ENCODE results near the gene IL2.

IL2 gene

DNA sequence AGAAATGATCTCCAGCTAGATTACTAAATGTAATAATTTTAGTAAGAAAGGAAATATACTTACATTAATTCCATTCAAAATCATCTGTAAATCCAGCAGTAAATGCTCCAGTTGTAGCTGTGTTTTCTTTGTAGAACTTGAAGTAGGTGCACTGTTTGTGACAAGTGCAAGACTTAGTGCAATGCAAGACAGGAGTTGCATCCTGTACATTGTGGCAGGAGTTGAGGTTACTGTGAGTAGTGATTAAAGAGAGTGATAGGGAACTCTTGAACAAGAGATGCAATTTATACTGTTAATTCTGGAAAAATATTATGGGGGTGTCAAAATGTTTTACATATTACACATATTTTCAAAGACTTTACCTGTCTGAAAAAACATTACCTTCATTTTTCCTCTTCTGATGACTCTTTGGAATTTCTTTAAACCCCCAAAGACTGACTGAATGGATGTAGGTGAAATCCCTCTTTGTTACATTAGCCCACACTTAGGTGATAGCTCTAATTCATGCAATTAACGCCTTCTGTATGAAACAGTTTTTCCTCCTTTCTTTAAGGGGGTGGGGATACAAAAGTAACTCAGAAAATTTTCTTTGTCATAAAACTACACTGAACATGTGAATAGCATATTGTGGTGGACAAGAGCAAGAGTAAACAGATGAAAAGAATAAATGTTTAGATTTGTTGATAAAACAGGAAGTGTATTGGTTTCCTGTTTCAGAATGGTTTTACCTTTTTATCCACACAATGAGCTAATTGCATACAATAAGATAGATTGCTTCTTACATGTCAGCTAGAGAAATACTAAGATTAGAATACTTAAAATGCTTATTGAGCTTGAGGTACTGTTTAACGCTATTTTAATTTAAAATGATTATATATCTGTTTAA, at the start of gene IL2:
Gene IL2 (minus strand): TSS at position 495 of the 886 bp plus-strand sequence. CDS start 285 bp downstream, at position 210.
- DNase-seq (ENCODE audit: low read depth, low spot score): no peak

DNA sequence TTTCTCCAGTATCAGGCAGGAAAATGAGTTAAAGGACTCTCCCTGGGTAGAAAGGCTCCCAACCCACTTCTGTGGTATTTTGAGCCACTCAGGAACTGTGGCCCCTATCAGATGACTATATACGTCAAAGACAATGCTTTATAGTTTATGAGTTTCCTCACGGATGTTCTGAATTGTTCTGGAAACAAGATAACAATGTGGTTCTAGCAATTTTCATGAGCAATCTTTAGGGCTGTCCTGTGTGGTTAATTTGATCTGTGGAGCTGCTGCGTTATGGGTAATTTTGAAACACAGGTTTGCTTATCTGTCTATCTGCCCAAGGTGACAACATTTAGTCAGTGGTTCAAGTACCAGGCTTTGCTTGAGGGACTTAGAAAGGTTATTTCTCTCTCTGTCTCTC, 46.7 kb upstream of the IL2 start:
- DNase-seq (ENCODE audit: low read depth, low spot score): no peak

DNA sequence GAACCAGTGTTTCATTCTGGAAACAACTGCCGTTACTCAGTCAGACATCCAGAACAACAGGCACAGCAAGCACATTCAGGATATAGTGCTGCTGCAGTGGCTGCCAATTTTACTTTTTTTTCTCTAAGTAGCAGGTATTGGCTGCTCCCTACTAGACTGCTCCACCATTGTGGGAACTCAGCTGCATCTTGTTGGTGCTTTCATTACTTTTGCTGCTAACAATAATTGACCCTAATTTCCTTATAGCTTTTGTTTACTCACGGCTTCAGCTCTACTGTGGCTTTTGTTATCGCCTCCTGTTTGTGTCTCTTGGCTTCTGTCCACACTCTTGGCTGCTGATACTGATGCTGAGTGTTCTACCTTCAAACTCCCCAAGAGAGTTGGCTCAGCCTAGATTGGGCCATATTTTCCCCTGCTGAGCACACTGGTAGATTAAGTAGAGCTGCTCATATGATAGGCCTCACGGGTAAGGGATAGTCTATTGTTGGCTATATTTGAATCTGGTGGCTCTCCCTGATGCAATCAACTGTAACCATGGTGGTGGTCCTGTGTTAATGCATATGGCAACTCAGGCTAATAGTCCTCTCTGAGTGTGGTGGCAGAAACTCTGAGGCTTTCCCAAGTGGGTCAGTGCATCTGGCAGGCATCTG, 44.5 kb upstream of the IL2 start:
- DNase-seq (ENCODE audit: low read depth, low spot score): no peak

DNA sequence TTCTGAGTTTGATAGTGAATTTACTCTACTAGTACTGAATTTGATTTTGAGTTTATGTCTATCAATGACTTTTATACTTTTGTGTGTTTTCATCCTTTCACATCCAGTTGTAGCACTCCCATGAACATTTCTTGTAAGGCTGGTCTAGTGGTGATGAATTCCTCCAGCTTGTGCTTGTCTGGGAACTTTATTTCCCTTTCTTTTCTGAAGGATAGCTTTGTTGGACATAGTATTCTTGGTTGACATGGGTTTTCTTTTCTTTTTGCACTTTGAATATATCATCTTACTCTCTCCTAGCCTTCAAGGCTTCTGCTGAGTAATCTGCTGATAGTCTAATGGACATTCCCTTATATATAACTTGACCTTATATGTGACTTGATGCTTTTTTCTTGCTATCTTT, 32.5 kb upstream of the IL2 start:
- DNase-seq (ENCODE audit: low read depth, low spot score): no peak

DNA sequence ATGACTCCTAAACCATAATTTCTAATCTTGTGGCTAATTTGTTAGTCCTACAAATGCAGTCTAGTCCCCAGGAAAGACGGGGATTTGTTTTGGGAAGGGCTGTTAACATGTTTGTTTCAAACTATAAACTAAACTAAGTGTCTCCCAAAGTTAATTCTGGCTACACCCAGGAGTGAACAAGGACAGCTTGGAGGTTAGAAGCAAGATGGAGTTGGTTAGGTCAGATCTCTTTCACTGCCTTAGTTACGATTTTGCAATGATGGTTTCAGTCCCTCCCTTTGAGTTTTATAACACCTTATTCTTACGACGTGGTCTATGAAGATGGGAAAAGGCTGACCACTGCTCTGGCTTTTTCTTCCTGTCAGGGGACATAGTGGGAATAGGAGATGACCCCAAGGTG, 27.0 kb upstream of the IL2 start:
- DNase-seq (ENCODE audit: low read depth, low spot score): no peak

DNA sequence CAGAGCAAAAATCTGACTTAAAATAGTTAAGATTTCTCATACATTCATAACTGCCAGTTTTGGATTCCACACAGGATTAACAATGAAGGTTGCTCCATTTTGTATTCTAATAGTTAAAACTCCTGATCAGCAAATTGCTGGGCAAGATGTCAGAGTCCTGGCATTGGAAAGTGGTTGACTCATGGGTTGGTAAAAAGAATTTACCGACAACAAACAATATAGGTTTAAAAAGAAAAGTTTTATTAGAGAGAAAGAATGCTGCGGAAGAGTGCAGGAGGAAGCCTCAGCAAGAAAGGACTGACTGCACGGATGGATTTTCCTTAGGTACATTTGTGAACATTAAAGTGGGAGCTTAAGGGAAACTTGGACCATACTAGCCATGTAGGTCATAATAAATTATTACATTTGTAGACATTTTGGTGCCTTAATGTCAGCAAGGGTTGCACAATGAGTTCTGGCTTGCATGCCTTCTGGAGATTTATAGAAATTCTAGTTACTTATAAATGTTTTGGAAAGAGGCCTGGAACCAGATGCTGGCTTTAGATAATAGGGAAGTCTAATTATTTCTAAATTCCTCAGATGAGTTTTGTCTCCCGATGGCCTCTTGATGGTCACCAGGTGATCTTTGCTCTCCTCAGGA, 25.4 kb upstream of the IL2 start:
- no peak for DNase-seq (ENCODE audit: low read depth, low spot score)

DNA sequence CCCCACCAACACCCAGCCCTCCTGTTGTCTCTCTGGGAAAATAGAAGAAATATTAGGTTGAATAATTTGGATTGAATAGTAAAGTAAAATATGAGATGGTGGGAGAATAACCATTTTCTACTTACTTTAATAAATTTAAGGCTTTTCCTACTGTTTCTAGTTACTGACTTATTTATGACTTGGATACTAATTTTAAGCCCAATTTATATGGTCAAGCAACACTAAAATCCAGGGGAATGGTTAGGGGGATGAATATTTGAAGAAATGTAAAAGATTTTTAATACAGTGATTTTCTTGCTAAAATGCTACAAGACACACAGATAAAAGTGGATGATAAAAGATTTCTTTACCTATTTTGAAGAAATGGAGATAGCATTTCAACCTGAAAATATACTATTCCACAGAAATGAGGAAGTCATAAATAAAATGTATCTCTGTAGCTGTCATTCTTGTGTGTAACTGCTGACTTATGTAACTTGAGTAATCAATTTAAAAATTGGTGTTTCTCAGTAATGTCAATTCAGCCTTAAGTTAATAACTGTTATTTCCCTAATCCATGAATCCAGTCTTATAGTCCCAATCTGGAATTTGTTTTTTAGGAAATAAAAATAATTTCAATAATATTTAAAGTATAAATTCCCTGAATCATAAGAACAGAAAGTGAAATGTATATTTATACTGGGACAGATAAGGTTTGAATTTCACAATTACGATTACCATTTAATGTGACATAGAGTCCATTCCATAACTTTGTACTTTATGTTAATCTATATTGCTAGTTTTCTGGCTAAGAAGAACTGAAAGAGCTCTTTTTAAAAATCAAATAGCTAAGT, 24.3 kb upstream of the IL2 start:
- DNase-seq (ENCODE audit: low read depth, low spot score): no peak

DNA sequence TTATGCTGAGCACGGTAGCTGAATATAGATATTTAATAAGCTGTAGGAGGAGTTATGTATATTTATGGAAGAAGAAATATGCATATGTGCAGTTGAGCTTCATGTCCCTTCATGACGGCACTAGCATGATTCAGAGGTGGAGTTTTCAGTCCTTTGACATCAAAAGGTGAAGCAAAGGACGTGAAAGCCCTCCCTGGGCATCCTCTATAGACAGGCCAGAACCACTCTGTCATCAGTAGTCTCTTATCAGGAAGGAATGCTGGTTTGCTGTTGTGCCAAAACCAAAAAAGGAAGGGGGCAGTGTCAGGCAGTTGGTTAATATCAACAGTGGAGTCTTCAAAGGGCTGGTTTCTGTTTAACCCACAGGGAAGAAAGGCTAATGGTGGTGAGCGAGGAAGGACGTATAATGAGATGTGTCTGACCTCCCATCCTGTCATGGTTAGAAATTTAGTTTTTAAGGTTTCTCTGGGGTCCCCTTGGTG, 23.5 kb upstream of the IL2 start:
- peak; percentile 63 for DNase-seq (ENCODE audit: low read depth, low spot score)

DNA sequence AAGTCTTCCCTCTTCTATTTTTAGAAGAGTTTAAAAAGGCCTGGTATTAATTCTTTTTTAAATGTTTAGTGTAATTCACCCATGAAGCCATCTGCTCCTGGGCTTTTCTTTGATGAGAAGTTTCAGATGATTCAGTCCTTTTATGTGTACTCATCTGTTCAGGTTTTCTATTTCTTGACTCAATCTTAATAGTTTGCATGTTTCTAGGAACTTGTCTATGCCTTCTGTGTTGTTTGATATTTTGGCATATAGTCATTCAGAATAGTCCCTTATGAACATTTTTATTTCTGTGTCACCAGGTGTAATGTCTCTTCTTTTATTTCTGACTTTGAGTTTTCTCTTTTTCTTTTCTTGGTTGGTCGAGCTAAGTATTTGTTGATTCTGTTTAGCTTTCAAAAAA, 20.2 kb upstream of the IL2 start:
- no peak for DNase-seq (ENCODE audit: low read depth, low spot score)

DNA sequence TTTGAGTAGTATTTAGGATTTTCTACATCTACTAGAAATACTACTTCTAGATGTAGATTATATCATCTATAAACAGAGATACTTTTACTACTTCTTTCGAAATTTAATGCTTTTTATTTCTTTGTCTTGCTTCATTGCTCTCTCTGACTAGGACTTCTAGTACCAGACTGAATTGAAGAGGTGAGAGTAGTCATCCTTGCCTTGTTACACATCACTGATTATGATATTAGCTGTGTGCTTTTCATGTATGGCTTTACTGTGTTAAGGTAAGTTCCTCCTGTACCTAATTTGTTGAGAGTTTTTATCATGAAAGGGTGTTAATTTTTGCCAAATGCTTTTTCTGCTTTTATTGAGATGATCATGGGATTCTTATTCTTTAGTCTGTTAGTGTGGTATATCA, 19.6 kb upstream of the IL2 start:
- DNase-seq (ENCODE audit: low read depth, low spot score): no peak

DNA sequence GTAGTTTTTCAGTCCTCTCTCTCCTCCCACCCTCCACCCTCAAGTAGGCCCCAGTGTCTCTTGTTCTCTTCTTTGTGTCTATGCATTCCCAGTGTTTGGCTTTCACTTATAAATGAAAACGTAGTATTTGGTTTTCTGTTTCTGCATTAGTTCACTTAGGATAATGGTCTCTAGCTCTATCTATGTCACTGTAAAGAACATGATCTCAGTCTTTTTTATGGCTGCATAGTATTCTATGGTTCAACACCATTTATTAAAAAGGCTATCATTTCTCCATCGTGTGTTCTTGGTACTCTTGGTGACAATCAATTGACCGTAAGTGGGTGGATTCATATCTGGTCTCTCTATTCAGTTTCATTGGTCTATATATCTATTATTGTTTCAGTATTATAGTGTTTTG, 18.7 kb upstream of the IL2 start:
- DNase-seq (ENCODE audit: low read depth, low spot score): no peak

DNA sequence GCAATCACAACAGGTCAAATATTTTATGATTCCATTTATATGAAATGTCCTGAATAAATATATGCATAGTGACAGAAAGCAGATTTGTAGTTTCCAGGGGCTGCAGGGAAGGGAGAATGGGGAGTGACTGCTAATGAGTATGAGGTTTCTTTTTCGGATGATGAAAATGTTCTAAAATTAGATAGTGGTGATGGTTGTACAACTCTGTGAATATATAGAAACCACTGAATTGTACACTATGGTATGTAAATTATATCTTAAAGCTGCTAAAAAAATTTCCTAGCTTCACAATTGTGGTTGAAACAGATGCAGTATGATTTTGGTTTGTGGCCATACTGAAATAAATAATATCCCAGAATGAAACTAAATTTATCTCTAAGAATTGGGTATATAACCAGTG, 12.9 kb upstream of the IL2 start:
- DNase-seq (ENCODE audit: low read depth, low spot score): no peak

DNA sequence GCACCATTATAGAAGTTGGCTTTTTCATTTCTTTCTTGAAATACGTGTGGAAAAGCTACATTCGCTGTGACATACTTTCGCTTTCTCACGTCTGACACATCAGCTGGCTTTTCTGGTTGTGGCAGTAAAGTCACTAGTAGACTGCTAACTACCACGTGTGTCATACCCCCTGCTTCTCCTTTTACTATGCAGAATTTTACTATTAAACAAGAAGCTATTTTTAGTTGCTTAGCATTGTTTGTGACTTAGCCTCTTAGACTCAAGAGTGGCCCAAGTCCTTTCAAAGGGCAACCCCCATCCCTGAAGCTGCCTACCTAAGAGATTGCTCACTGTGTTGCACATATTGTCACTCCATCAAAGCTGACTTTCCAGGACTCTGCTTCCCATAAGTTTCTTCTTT, 2.1 kb upstream of the IL2 start:
- DNase-seq (ENCODE audit: low read depth, low spot score): no peak

DNA sequence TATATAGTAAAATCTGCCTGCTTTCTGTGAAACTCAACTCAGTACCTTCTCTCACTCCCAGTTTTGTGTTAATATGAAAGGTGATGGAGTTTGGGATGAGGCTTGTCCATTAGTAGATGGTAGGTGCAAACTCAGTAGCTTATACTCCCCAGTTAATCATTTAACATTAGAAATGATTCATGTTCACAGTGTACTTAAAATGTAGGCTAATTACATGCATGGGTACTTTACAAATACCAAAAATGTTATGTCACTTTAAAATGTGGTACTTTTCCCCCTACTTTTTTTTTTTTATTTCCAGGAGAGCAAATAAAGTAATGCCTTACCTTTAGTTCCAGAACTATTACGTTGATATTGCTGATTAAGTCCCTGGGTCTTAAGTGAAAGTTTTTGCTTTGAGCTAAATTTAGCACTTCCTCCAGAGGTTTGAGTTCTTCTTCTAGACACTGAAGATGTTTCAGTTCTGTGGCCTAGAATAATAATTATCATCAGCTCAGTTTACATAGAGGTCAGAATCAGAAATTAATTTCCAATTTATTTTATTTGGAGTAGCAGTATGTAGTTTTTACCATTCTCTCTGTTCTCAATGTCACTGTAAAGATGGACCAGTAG, 3.0 kb downstream of the IL2 start:
- DNase-seq (ENCODE audit: low read depth, low spot score): no peak

DNA sequence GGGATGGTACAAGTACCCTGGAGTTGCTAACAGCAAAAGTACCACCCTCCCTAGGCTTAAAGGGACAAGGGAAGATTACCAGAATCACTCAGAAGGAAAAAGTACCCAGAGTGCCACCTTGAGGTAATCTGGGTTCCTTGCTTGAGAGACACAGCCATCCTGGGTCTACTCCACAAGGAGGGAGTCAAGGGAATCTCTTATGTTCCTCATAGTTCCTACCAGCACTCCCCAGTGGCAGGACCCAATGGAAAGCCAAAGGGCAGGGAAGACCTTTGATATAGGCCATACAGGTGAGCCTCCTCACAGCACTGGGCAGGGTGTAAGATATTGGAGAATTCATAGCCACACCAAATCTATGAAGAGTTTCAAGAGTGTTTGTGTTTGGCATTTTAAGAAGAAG, 5.7 kb downstream of the IL2 start:
- peak; percentile 69 for DNase-seq (ENCODE audit: low read depth, low spot score)

DNA sequence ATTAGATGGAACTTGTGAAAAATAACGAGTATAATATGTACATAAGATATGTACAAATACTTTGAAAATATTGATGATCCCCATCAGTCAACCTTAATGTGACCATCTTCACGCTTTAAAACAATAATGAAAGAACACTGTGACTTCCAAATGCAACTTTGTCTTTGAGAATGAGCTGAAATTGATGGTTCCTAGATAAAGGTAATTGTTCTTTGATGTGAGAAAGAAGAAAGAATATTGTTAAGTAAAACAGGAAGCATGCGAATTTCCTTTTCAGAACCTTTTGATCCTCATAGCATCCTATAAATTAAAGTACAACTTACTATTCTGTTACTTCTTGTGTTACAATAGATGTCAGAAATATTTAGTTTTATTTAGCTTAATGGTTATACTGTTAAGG, 22.2 kb downstream of the IL2 start:
- DNase-seq (ENCODE audit: low read depth, low spot score): no peak

DNA sequence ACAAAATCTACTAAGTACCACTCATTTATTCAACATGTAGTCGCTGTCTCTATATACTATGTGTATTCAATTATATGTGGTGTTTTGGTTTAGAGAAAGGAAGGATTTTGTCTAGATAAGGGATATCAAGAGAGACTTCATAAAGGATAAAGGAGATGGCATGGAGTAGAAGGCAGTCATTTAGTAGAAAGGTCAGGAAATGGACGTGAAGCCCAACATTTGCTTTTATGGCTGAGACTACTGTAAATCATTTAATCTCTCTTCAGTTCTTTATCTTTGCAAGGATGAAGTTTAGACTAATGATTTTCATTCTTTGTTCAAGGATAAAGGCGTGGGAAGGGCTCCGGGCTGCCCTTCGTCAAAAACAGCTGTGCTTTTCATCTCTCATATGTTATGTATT, 25.2 kb downstream of the IL2 start:
- no peak for DNase-seq (ENCODE audit: low read depth, low spot score)

DNA sequence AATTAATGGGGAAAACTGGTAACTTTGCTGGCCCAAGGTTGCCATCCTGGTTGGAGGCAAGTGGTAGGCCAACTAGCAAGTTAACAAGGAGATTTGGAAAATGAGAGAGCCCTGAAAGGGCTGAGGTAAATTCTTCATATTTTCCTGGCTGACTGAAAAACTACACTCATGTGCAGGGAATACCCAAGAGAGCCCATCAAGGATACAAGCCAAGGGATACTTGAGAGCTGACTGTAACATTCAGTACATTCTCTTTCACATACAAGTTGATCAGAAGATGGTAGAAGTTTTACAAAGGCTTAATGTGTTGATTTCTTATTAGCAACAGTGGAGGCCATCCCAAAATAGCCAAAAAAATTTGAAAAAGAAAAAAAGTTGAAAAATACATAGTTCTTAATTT, 33.3 kb downstream of the IL2 start:
- no peak for DNase-seq (ENCODE audit: low read depth, low spot score)

DNA sequence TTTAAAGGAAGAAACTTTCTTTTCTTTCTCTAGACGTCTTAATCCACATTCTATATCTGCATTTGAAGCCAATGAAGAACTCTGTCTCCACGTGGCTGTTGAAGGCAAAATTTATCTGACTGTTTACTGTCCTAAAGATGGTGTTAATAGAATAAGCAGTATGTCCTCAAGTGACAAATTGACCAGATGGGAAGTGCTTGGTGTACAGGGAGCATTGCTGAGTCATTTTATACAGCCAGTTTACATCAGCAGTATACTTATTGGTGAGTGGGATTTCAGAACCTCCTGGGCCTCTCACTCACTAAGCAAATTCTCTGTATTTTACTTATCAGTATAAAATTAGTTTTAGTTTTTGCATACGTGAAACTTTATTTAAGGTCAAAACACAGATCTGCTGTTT, 44.0 kb downstream of the IL2 start:
- DNase-seq (ENCODE audit: low read depth, low spot score): no peak

DNA sequence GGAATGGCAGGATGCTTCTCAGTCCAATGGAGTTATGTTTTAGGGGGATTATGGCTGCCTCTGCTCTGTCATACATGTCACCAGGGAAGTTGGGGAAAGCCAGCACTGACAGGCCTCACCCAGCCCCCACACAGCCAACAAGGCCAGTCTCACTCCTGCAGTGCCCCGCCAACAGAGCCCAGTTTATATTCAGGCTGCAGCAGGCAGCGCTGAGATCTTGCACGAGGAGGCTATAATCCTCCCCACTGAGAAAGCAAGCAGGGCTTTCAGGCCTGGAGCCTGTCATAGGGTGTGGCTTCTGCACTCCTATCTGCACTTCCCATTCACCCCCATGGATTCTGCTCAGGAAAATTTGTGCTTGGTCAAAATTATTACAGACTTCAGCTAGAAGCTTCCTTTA, 52.7 kb downstream of the IL2 start:
- DNase-seq (ENCODE audit: low read depth, low spot score): peak; percentile 6
